GM23248 (cell line): ENCODE data around the gene MAP3K14. TPM values are rescaled to one million over a fixed set of nuclear protein-coding genes. Genes with fewer than 3 reads are reported as not detected.

Experiments
- DNase-seq: peaks from one replicate; pipeline ENCODE4 v3.0.0-alpha.2; 2015
- H2AFZ ChIP-seq: fragments of 200-600 bp; sonication (generic); 2 replicates; pipeline ENCODE4 v1.6.1; 2016; ENCODE audit warnings: antibody characterized with exemption
- H3F3A ChIP-seq: fragments of 200-600 bp; sonication (generic); 2 replicates; pipeline ENCODE4 v1.6.1; 2016; ENCODE audit warnings: mild to moderate bottlenecking, antibody characterized with exemption, mixed run types; ENCODE audit not compliant: insufficient read depth
- H3K27ac ChIP-seq: fragments of 200-600 bp; sonication (generic); 2 replicates; pipeline ENCODE4 v1.5.1; 2016; ENCODE audit warnings: mild to moderate bottlenecking
- H3K27me3 ChIP-seq: fragments of 200-600 bp; sonication (generic); replicated peaks from 2 replicates; pipeline ENCODE4 v1.6.1; 2016; ENCODE audit warnings: mild to moderate bottlenecking; ENCODE audit not compliant: insufficient read depth
- H3K36me3 ChIP-seq: fragments of 200-600 bp; sonication (generic); 2 replicates; pipeline ENCODE4 v1.6.1; 2016; ENCODE audit warnings: low read depth, mild to moderate bottlenecking
- H3K4me1 ChIP-seq: fragments of 200-600 bp; sonication (generic); 2 replicates; pipeline ENCODE4 v1.6.1; 2016; ENCODE audit warnings: mild to moderate bottlenecking; ENCODE audit not compliant: insufficient read depth
- H3K4me2 ChIP-seq: fragments of 200-600 bp; sonication (generic); one replicate; pipeline ENCODE4 v1.6.1; 2016; ENCODE audit warnings: mild to moderate bottlenecking; ENCODE audit not compliant: unreplicated experiment
- H3K4me3 ChIP-seq: fragments of 200-600 bp; sonication (generic); 2 replicates; pipeline ENCODE4 v1.5.1; 2016; ENCODE audit warnings: mild to moderate bottlenecking
- H3K79me2 ChIP-seq: fragments of 200-600 bp; sonication (generic); 2 replicates; pipeline ENCODE4 v1.6.1; 2016; ENCODE audit warnings: mild to moderate bottlenecking; ENCODE audit not compliant: insufficient read depth
- H3K9ac ChIP-seq: fragments of 200-600 bp; sonication (generic); 2 replicates; pipeline ENCODE4 v1.6.1; 2016; ENCODE audit warnings: mild to moderate bottlenecking
- H3K9me2 ChIP-seq: fragments of 200-600 bp; sonication (generic); 2 replicates; pipeline ENCODE4 v1.6.1; 2016; ENCODE audit warnings: mixed run types, mild to moderate bottlenecking, moderate library complexity; ENCODE audit not compliant: insufficient read depth
- H3K9me3 ChIP-seq: fragments of 200-600 bp; sonication (generic); one replicate; pipeline ENCODE4 v1.6.1; 2017; ENCODE audit warnings: low read depth
- H4K20me1 ChIP-seq: fragments of 200-600 bp; sonication (generic); 2 replicates; pipeline ENCODE4 v1.6.0; 2016; ENCODE audit not compliant: insufficient read depth
- EZH2 ChIP-seq: fragments of 200-600 bp; sonication (generic); IDR thresholded peaks from 2 replicates; pipeline ENCODE4 v1.6.1; 2018; ENCODE audit warnings: antibody characterized with exemption, mild to moderate bottlenecking; ENCODE audit not compliant: insufficient read depth, poor library complexity, severe bottlenecking
- EZH2phosphoT487 ChIP-seq: fragments of 200-600 bp; sonication (generic); IDR thresholded peaks from 2 replicates; pipeline ENCODE4 v1.6.1; 2018; ENCODE audit warnings: antibody characterized with exemption, moderate library complexity, mild to moderate bottlenecking, low read depth; ENCODE audit not compliant: insufficient read depth
- WGBS, 2 experiments: methylation state at CpG; one replicate each; pipeline ENCODE4 v1.1.6; 2015 to 2017; ENCODE audit warnings: low lambda C conversion rate in 2 of 2, low coverage in 1 of 2; ENCODE audit errors: missing lambda C conversion rate in 2 of 2; 5-methylcytosine and 5-hydroxymethylcytosine counted together
- in situ Hi-C: fragments of 300-500 bp; cut with MboI; formaldehyde crosslinking; loops from 2 replicates; pipeline ENCODE4 v1.15.0; 2020
- polyA plus RNA-seq: library from polyadenylated mRNA; unstranded; fragments of >200 nt; fragmentation: Nextera tagmentation; extraction: Ambion mirVana; gene quantifications from 2 replicates; pipeline ENCODE4 v1.2.1, GENCODE V29; 2016
- total RNA-seq: library from RNA; depleted of rRNA; stranded (reverse); fragments of >200 nt; shearing (Covaris generic); gene quantifications from 2 replicates; pipeline ENCODE4 v1.2.3, GENCODE V29; 2014

Gene MAP3K14
- total and polyA plus RNA-seq, 2 experiments from 2014 or later = 3.4 to 4.2 TPM

DNA sequence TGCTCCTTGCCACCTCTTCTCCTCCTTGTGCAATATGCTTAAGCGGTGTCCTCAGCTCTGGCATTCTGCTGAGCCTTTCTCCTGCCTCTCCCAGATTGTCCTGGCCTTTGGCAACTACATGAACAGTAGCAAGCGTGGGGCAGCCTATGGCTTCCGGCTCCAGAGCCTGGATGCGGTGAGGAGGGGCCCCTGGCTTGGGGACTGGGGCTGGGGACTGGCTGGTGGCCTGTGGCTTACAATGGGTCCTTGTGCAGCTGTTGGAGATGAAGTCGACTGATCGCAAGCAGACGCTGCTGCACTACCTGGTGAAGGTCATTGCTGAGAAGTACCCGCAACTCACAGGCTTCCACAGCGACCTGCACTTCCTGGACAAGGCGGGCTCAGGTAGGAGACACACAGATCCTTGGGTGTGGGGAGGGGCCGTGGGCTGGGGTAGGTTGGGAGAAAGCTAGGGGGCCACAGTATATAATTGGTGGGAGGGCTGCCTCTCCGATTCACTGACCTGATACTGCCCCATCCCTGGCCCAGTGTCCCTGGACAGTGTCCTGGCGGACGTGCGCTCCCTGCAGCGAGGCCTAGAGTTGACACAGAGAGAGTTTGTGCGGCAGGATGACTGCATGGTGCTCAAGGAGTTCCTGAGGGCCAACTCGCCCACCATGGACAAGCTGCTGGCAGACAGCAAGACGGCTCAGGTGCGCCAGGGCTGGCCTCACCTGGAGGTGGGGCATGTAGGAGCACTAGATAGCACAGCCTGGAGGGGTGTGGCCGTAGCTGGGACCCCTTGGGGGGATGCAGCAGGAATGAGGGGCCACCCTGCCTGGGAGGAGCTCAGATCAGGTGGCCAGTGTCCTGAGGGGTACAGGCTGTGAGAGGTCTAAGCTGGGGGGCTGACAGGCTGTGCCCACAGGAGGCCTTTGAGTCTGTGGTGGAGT is 71.8 kb downstream of the MAP3K14 start:
- Histone ChIP-seq H3K79me2 (no peaks in the 10 kb centered on the region), H3K9me2 (no peaks in the 10 kb centered on the region), H3K36me3 (no peaks in the 10 kb centered on the region), H3K9ac (no peak overlapping the region), H3F3A (0 out of 2 replicates have a peak, but pooled peaks cover 7% of the 10 kb centered on the region), H4K20me1 (no peaks in the 10 kb centered on the region), H3K27ac (no peak overlapping the region), H2AFZ (no peak overlapping the region), H3K4me2 (no peak overlapping the region), H3K27me3 (no peaks in the 10 kb centered on the region), H3K9me3 (no peaks in the 10 kb centered on the region), H3K4me3 (no peak overlapping the region), H3K4me1 (peaks cover 5% of the 10 kb centered on the region)
- no peak for TF ChIP-seq EZH2
- no peak for TF ChIP-seq EZH2phosphoT487
- in situ Hi-C loops = no loop called here
- DNase-seq = no peak
- 95 to 96% methylated on average over 21 of the region's 21 CpGs for WGBS, 2 experiments

DNA sequence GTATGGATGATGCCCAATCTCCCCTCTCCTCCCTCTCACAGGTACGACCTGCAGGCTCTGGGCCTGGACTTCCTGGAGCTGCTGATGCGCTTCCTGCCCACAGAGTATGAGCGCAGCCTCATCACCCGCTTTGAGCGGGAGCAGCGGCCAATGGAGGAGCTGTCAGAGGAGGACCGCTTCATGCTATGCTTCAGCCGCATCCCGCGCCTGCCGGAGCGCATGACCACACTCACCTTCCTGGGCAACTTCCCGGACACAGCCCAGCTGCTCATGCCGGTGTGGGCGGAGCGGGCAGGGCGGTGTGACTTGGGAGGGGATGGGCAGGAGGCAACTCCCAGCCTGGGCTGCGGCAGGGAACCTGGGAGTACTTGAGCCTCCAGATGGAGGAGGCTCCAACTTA is 73.1 kb downstream of the MAP3K14 start:
- Histone ChIP-seq H3K9me3 (no peaks in the 10 kb centered on the region), H3K27me3 (no peaks in the 10 kb centered on the region), H4K20me1 (no peaks in the 10 kb centered on the region), H3K4me3 (no peak overlapping the region), H3F3A (0 out of 2 replicates have a peak, but pooled peaks cover 4% of the 10 kb centered on the region), H3K27ac (no peak overlapping the region), H3K4me1 (peaks cover 9% of the 10 kb centered on the region), H3K9me2 (no peaks in the 10 kb centered on the region), H2AFZ (no peak overlapping the region), H3K79me2 (no peaks in the 10 kb centered on the region), H3K9ac (no peak overlapping the region), H3K4me2 (no peak overlapping the region), H3K36me3 (no peaks in the 10 kb centered on the region)
- 91 to 94% methylated on average over 18 of the region's 18 CpGs for WGBS, 2 experiments
- TF ChIP-seq EZH2 = no peak
- TF ChIP-seq EZH2phosphoT487 = no peak
- DNase-seq = no peak
- in situ Hi-C loops = no loop called here

DNA sequence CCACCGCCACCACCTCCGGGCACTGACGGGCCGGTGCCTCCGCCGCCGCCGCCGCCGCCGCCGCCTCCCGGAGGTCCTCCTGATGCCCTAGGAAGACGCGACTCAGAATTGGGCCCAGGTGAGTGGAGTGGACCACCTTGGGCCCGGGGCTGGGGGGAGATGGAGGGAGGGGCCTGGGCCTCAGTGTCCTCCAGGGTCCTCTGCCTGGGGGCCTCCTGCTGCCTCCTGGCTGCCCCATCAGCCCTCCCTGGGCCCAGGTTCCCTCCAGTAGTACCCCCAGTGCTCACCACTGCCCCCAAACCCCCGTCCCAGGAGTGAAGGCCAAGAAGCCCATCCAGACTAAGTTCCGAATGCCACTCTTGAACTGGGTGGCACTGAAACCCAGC is 74.8 kb downstream of the MAP3K14 start:
- TF ChIP-seq EZH2 = no peak
- no peak for TF ChIP-seq EZH2phosphoT487
- 63 to 68% methylated on average over 8 to 18 of the region's 18 CpGs for WGBS, 2 experiments
- Histone ChIP-seq H3K4me3 (no peak overlapping the region), H3K4me1 (peaks cover 9% of the 10 kb centered on the region), H3K4me2 (no peak overlapping the region), H3K27me3 (no peaks in the 10 kb centered on the region), H3F3A (no peaks in the 10 kb centered on the region), H3K27ac (no peak overlapping the region), H4K20me1 (no peaks in the 10 kb centered on the region), H3K9ac (no peak overlapping the region), H2AFZ (no peak overlapping the region), H3K79me2 (no peaks in the 10 kb centered on the region), H3K9me2 (no peaks in the 10 kb centered on the region), H3K36me3 (no peaks in the 10 kb centered on the region), H3K9me3 (no peaks in the 10 kb centered on the region)
- in situ Hi-C loops = no loop called here
- no peak for DNase-seq

DNA sequence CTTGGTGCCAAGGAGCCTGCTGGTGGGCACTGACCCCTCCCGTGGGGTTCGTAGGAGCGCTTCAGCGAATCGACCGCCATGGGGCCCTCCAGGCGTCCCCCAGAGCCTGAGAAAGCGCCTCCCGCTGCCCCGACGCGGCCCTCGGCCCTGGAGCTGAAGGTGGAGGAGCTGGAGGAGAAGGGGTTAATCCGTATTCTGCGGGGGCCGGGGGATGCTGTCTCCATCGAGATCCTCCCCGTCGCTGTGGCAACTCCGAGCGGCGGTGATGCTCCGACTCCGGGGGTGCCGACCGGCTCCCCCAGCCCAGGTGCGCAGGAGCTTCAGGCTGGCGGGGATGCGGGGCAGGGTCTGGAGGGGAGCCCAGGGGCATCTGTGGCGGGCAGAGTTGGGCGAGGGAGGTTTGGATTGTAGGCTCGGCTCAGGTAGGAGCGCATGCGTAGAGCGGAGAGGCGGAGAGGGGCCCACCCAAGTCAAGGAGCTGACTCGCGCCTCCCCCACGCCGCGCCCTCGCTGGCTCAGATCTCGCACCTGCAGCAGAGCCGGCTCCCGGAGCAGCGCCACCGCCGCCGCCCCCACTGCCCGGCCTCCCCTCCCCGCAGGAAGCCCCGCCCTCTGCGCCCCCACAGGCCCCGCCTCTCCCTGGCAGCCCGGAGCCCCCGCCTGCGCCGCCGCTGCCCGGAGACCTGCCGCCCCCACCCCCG is 75.3 kb downstream of the MAP3K14 start:
- Histone ChIP-seq H3K9me3 (no peaks in the 10 kb centered on the region), H3K4me2 (no peak overlapping the region)
- TF ChIP-seq EZH2phosphoT487 (no peak), EZH2 (no peak)

More for the DNA sequence above, 75.3 kb downstream of the MAP3K14 start:
- DNase-seq = no peak
- no peak overlapping the region for H3K4me3 ChIP-seq
- no peak overlapping the region for H3K27ac ChIP-seq
- no peaks in the 10 kb centered on the region for H3F3A ChIP-seq
- H3K36me3 ChIP-seq = no peaks in the 10 kb centered on the region
- H4K20me1 ChIP-seq = no peaks in the 10 kb centered on the region
- in situ Hi-C loops = no loop called here
- no peak overlapping the region for H2AFZ ChIP-seq
- H3K79me2 ChIP-seq = no peaks in the 10 kb centered on the region
- WGBS, 2 experiments = 38 to 44% methylated on average over 26 to 52 of the region's 62 CpGs
- H3K9ac ChIP-seq = no peak overlapping the region
- H3K9me2 ChIP-seq = no peaks in the 10 kb centered on the region
- H3K4me1 ChIP-seq = peaks cover 9% of the 10 kb centered on the region
- no peaks in the 10 kb centered on the region for H3K27me3 ChIP-seq
